A549 (cell line): ENCODE measurements around the gene BPIFB2.

ENCODE experiments used
- CEBPB ChIP-seq, 2 experiments: fragments of >200 bp in 1 of 2; sonication (Bioruptor Twin) in 1 of 2; formaldehyde crosslinking in 1 of 2; IDR thresholded peaks; 2 replicates each; pipeline ENCODE4 v1.6.1; 2012 to 2016
- CTCF ChIP-seq: fragments of >200 bp; sonication (Bioruptor Twin); formaldehyde crosslinking; IDR thresholded peaks from 3 replicates; pipeline ENCODE4 v1.5.1; 2016
- FOXS1 ChIP-seq: fragments of 250-450 bp; sonication (Bioruptor Pico); IDR thresholded peaks from 2 replicates; pipeline ENCODE4 v1.5.0; 2020; ENCODE audit warnings: mild to moderate bottlenecking, moderate library complexity
- HDAC2 ChIP-seq: fragments of 200-600 bp; sonication (generic); IDR thresholded peaks from 2 replicates; pipeline ENCODE4 v1.6.1; 2016
- HOXA7 ChIP-seq: fragments of 250-450 bp; sonication (Bioruptor Pico); IDR thresholded peaks from 2 replicates; pipeline ENCODE4 v1.5.0; 2020; ENCODE audit warnings: mild to moderate bottlenecking, moderate library complexity
- MAX ChIP-seq: IDR thresholded peaks from 2 replicates; pipeline ENCODE4 v1.6.1; 2012
- NPAS2 ChIP-seq: fragments of 250-450 bp; sonication (Bioruptor Pico); IDR thresholded peaks from 2 replicates; pipeline ENCODE4 v1.8.0; 2022; ENCODE audit warnings: mild to moderate bottlenecking, moderate library complexity, borderline replicate concordance
- NR3C1 ChIP-seq: fragments of >200 bp; sonication (Bioruptor Twin); formaldehyde crosslinking; IDR thresholded peaks from 3 replicates; pipeline ENCODE4 v1.6.1; 2017
- POLR2A ChIP-seq: IDR thresholded peaks from 2 replicates; pipeline ENCODE4 v1.6.1; 2012; ENCODE audit warnings: mild to moderate bottlenecking, low read length
- POLR2AphosphoS2 ChIP-seq: conservative IDR thresholded peaks from 2 replicates; pipeline ENCODE4 v1.6.1; 2012; ENCODE audit warnings: low read length, improper control_type of control experiment, inconsistent platforms
- REST ChIP-seq: fragments of 200-600 bp; sonication (generic); IDR thresholded peaks from 2 replicates; pipeline ENCODE4 v1.6.1; 2016; ENCODE audit warnings: antibody characterized with exemption, mild to moderate bottlenecking, moderate library complexity
- USF2 ChIP-seq: fragments of 450-650 bp; IDR thresholded peaks from 2 replicates; pipeline ENCODE4 v1.6.1; 2014; ENCODE audit warnings: antibody characterized with exemption

- TF ChIP-seq CTCF: no peak
- TF ChIP-seq POLR2A: no peak
- TF ChIP-seq CEBPB (IDR thresholded peaks at IDR 0.05): no peak
- TF ChIP-seq NPAS2 (CRISPR knock-in tag): no peak
- TF ChIP-seq FOXS1 (CRISPR knock-in tag): no peak
- no peak for TF ChIP-seq NR3C1
- TF ChIP-seq HDAC2: no peak
- no peak for TF ChIP-seq MAX
- TF ChIP-seq HOXA7 (CRISPR knock-in tag): no peak
- no peak for TF ChIP-seq USF2
- no peak for TF ChIP-seq REST
- TF ChIP-seq POLR2AphosphoS2: no peak
These were observed 38.9 kb downstream of the BPIFB2 start for GRCh38 chr20:33046412-33046811.
